Liver (tissue), 9 donors: Measurements from ENCODE around the gene RAB43. TPM values are rescaled to one million over a fixed set of nuclear protein-coding genes. Genes with fewer than 3 reads are reported as not detected.

Experiments used
- DNase-seq: peaks from one replicate; pipeline ENCODE4 v3.0.0-alpha.2; 2017; ENCODE audit warnings: low spot score
- H3K27ac ChIP-seq, 2 donors: one replicate each; pipeline ENCODE4 v1.7.0; 2013; ENCODE audit warnings: inconsistent platforms in 2 of 2, low read length in 2 of 2, control low read depth in 1 of 2, low read depth in 1 of 2, mild to moderate bottlenecking in 1 of 2
- H3K27me3 ChIP-seq, 4 donors: one replicate each; pipeline versions ENCODE4 v1.6.1 to v1.7.0; 2013; ENCODE audit warnings: low read length in 3 of 4, inconsistent platforms in 1 of 4, mild to moderate bottlenecking in 1 of 4, moderate library complexity in 1 of 4; ENCODE audit not compliant: control insufficient read depth in 4 of 4, insufficient read depth in 4 of 4
- H3K36me3 ChIP-seq, 4 donors: one replicate each; pipeline versions ENCODE4 v1.6.1 to v1.7.0; 2013; ENCODE audit warnings: low read length in 3 of 4, mild to moderate bottlenecking in 3 of 4, low read depth in 1 of 4, moderate library complexity in 1 of 4; ENCODE audit not compliant: control insufficient read depth in 4 of 4, insufficient read depth in 3 of 4
- H3K4me1 ChIP-seq, 4 donors: one replicate each; pipeline versions ENCODE4 v1.6.1 to v1.7.0; 2013; ENCODE audit warnings: low read length in 3 of 4, mild to moderate bottlenecking in 3 of 4, moderate library complexity in 1 of 4; ENCODE audit not compliant: control insufficient read depth in 4 of 4, insufficient read depth in 4 of 4
- H3K4me3 ChIP-seq, 3 donors: one replicate each; pipeline versions ENCODE4 v1.6.1 to v1.7.0; 2013; ENCODE audit warnings: low read length in 3 of 3, control low read depth in 1 of 3, low read depth in 1 of 3, mild to moderate bottlenecking in 1 of 3
- H3K9ac ChIP-seq, 2 donors: one replicate each; pipeline ENCODE4 v1.7.0; 2013; ENCODE audit warnings: low read length in 2 of 2, mild to moderate bottlenecking in 2 of 2, moderate library complexity in 2 of 2, control low read depth in 1 of 2, low read depth in 1 of 2
- H3K9me3 ChIP-seq, 4 donors: one replicate each; pipeline versions ENCODE4 v1.6.1 to v1.7.0; 2013; ENCODE audit warnings: low read length in 3 of 4; ENCODE audit not compliant: control insufficient read depth in 4 of 4
- EGR1 ChIP-seq, 2 donors: IDR thresholded peaks; 2 replicates each; pipeline ENCODE4 v1.6.1; 2016 to 2018; ENCODE audit warnings: antibody characterized with exemption in 2 of 2, low read depth in 2 of 2
- FOXA1 ChIP-seq: IDR thresholded peaks from 2 replicates; pipeline ENCODE4 v1.6.1; 2016; ENCODE audit warnings: antibody characterized with exemption
- FOXA2 ChIP-seq: IDR thresholded peaks from 2 replicates; pipeline ENCODE4 v1.6.1; 2016; ENCODE audit warnings: antibody characterized with exemption
- GABPA ChIP-seq, 2 donors: IDR thresholded peaks in 1 of 2; conservative IDR thresholded peaks in 1 of 2; 2 replicates each; pipeline ENCODE4 v1.6.1; 2016; ENCODE audit warnings: antibody characterized with exemption in 2 of 2, mild to moderate bottlenecking in 1 of 2, moderate library complexity in 1 of 2
- HNF4A ChIP-seq, 2 donors: conservative IDR thresholded peaks; 2 replicates each; pipeline ENCODE4 v1.6.1; 2016; ENCODE audit warnings: antibody characterized with exemption in 2 of 2, mild to moderate bottlenecking in 2 of 2
- HNF4G ChIP-seq: IDR thresholded peaks from 2 replicates; pipeline ENCODE4 v1.6.1; 2016; ENCODE audit warnings: antibody characterized with exemption
- JUND ChIP-seq, 2 donors: IDR thresholded peaks; 2 replicates each; pipeline ENCODE4 v1.6.1; 2016; ENCODE audit warnings: antibody characterized with exemption in 2 of 2
- NR2F2 ChIP-seq: IDR thresholded peaks from 2 replicates; pipeline ENCODE4 v1.6.1; 2016; ENCODE audit warnings: antibody characterized with exemption
- RAD21 ChIP-seq, 2 donors: IDR thresholded peaks; 2 replicates each; pipeline ENCODE4 v1.6.1; 2016; ENCODE audit warnings: antibody characterized with exemption in 2 of 2, mild to moderate bottlenecking in 2 of 2
- RXRA ChIP-seq, 2 donors: IDR thresholded peaks; 2 replicates each; pipeline ENCODE4 v1.6.1; 2017 to 2018; ENCODE audit warnings: antibody characterized with exemption in 2 of 2, mild to moderate bottlenecking in 1 of 2
- SP1 ChIP-seq: IDR thresholded peaks from 2 replicates; pipeline ENCODE4 v1.6.1; 2018; ENCODE audit warnings: antibody characterized with exemption, mild to moderate bottlenecking
- TAF1 ChIP-seq: conservative IDR thresholded peaks from 2 replicates; pipeline ENCODE4 v1.6.1; 2016; ENCODE audit warnings: antibody characterized with exemption, mild to moderate bottlenecking
- YY1 ChIP-seq: IDR thresholded peaks from 2 replicates; pipeline ENCODE4 v1.6.1; 2016; ENCODE audit warnings: antibody characterized with exemption, mild to moderate bottlenecking
- WGBS: extraction: QIAGEN DNeasy Blood & Tissue Kit; methylation state at CpG from one replicate; pipeline ENCODE4 v1.1.7; 2013; 5-methylcytosine and 5-hydroxymethylcytosine counted together
- polyA plus RNA-seq, 2 donors: library from polyadenylated mRNA; stranded (reverse) in 1 of 2; unstranded in 1 of 2; fragments of 200-250 nt in 1 of 2; fragments of >200 nt in 1 of 2; fragmentation: Nextera tagmentation in 1 of 2; extraction: Ambion mirVana in 1 of 2; gene quantifications; one replicate each; pipeline versions ENCODE4 v1.2.1 to v1.2.3, GENCODE V29; 2013 to 2015
- total RNA-seq, 2 donors: library from RNA; depleted of rRNA; stranded (reverse); fragments of >200 nt; gene quantifications; one replicate each; pipeline ENCODE4 v1.2.3, GENCODE V29; 2014
- TF ChIP-seq, protein P1 (sequence below): IDR thresholded peaks from 2 replicates; pipeline ENCODE4 v1.6.1; 2016; ENCODE audit warnings: antibody characterized with exemption, mild to moderate bottlenecking
- TF ChIP-seq, protein P2 (sequence below): fragments of 150-350 bp; IDR thresholded peaks from 2 replicates; pipeline ENCODE4 v1.5.1; 2017; ENCODE audit warnings: improper control_type of control experiment, low read depth, low read length; ENCODE audit not compliant: missing input control
- TF ChIP-seq, protein P3 (sequence below): IDR thresholded peaks from 2 replicates; pipeline ENCODE4 v1.6.1; 2016; ENCODE audit warnings: antibody characterized with exemption
- TF ChIP-seq, protein P4 (sequence below): IDR thresholded peaks from 2 replicates; pipeline ENCODE4 v1.6.1; 2016; ENCODE audit warnings: antibody characterized with exemption
- TF ChIP-seq, protein P5 (sequence below): IDR thresholded peaks from 2 replicates; pipeline ENCODE4 v1.6.1; 2016; ENCODE audit warnings: antibody characterized with exemption
- donor health status: healthy.
- donor health status: healthy.
- donor health status: healthy.
- donor health status: healthy.
- donor health status: healthy.

The RAB43 gene
- total and polyA plus RNA-seq, 4 donors = 13.4 to 58.1 (median 26.5) TPM

DNA sequence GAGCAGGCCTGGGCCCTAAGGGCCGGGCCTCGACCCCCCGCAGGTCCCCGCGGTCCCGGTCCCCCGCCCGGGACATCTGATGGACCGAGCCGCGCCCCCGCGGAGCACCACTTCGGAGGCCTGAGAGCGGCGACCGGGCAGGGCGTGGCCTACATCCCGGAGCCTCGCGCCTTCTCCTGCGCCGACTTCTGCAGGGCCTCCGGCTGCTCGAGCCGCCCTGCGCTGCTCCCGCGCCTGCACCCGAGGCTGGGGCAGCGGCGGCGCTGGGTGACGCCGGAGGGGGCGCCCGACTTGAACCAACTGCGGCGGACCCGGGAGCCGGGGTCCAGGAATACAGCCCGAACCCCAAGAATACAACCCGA, 75.9 kb downstream of the RAB43 start:
- DNase-seq = no peak
- peak overlapping the region in 1 of 3 donors; percentile 37 for H3K4me3 ChIP-seq
- H3K27ac ChIP-seq = no peak overlapping the region
- no peaks in the 10 kb centered on the region for H3K9me3 ChIP-seq
- TF ChIP-seq, protein P1, sequence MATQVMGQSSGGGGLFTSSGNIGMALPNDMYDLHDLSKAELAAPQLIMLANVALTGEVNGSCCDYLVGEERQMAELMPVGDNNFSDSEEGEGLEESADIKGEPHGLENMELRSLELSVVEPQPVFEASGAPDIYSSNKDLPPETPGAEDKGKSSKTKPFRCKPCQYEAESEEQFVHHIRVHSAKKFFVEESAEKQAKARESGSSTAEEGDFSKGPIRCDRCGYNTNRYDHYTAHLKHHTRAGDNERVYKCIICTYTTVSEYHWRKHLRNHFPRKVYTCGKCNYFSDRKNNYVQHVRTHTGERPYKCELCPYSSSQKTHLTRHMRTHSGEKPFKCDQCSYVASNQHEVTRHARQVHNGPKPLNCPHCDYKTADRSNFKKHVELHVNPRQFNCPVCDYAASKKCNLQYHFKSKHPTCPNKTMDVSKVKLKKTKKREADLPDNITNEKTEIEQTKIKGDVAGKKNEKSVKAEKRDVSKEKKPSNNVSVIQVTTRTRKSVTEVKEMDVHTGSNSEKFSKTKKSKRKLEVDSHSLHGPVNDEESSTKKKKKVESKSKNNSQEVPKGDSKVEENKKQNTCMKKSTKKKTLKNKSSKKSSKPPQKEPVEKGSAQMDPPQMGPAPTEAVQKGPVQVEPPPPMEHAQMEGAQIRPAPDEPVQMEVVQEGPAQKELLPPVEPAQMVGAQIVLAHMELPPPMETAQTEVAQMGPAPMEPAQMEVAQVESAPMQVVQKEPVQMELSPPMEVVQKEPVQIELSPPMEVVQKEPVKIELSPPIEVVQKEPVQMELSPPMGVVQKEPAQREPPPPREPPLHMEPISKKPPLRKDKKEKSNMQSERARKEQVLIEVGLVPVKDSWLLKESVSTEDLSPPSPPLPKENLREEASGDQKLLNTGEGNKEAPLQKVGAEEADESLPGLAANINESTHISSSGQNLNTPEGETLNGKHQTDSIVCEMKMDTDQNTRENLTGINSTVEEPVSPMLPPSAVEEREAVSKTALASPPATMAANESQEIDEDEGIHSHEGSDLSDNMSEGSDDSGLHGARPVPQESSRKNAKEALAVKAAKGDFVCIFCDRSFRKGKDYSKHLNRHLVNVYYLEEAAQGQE = no peak
- no peak for TF ChIP-seq FOXA2
- no peak for TF ChIP-seq GABPA (IDR thresholded peaks at IDR 0.05 in 1 of 2, conservative IDR thresholded peaks at IDR 0.05 in 1 of 2)
- no peak for TF ChIP-seq HNF4A (conservative IDR thresholded peaks at IDR 0.05)
- no peak for TF ChIP-seq HNF4G
- no peak for TF ChIP-seq TAF1
- TF ChIP-seq, protein P2, sequence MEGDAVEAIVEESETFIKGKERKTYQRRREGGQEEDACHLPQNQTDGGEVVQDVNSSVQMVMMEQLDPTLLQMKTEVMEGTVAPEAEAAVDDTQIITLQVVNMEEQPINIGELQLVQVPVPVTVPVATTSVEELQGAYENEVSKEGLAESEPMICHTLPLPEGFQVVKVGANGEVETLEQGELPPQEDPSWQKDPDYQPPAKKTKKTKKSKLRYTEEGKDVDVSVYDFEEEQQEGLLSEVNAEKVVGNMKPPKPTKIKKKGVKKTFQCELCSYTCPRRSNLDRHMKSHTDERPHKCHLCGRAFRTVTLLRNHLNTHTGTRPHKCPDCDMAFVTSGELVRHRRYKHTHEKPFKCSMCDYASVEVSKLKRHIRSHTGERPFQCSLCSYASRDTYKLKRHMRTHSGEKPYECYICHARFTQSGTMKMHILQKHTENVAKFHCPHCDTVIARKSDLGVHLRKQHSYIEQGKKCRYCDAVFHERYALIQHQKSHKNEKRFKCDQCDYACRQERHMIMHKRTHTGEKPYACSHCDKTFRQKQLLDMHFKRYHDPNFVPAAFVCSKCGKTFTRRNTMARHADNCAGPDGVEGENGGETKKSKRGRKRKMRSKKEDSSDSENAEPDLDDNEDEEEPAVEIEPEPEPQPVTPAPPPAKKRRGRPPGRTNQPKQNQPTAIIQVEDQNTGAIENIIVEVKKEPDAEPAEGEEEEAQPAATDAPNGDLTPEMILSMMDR = no peak
- TF ChIP-seq EGR1 (IDR thresholded peaks at IDR 0.05; ENCODE audit: low read depth in 2 of 2) = no peak
- TF ChIP-seq JUND (IDR thresholded peaks at IDR 0.05) = no peak
- TF ChIP-seq FOXA1 = no peak
- TF ChIP-seq YY1 = no peak
- TF ChIP-seq, protein P3, sequence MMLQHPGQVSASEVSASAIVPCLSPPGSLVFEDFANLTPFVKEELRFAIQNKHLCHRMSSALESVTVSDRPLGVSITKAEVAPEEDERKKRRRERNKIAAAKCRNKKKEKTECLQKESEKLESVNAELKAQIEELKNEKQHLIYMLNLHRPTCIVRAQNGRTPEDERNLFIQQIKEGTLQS = no peak
- no peak for TF ChIP-seq SP1
- peaks cover 0 to 6% (median 4%) of the 10 kb centered on the region in 4 donors for H3K4me1 ChIP-seq
- H3K36me3 ChIP-seq = no peaks in the 10 kb centered on the region
- H3K9ac ChIP-seq = no peak overlapping the region
- H3K27me3 ChIP-seq = no peaks in the 10 kb centered on the region
- WGBS = 11% methylated on average over 43 of the region's 43 CpGs

DNA sequence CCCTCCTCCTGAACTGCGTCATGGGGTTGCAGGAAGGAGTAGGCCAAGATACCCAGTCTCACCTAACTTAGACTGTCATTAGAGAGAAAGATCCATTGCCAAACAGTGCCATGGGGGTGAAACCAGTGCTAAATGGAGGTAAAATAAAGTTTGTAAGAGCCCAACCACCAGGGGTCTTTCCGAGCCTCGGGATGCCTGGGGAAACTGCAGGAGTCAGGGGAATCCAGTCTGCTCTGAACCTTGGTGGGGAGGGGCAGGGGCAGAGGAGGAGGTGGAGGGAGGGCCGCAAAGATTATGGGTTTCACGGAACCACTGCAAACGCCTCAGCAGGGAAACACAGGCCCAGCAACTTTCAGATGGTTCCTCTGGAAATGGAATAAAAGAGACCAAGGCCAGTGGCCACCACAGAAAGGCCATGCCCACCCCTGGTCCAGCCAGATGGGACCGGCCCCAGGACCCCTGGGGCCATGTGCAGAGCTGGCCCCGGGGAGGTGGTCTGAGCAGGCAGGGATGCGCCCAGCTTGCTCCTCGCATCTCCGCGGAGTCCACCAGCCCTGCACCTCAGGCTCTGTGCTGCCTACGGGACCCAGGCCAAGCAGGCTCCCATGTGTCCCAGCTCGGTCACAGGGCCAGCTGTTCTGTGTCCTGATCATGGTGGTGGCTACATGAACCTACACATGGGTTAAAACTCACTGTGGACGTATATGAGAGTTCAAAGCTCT, 80.9 kb downstream of the RAB43 start:
- no peak overlapping the region for H3K9ac ChIP-seq
- H3K4me1 ChIP-seq = peaks cover 0 to 3% (median 2%) of the 10 kb centered on the region in 4 donors
- TF ChIP-seq HNF4A (conservative IDR thresholded peaks at IDR 0.05) (no peak), EGR1 (IDR thresholded peaks at IDR 0.05; ENCODE audit: low read depth in 2 of 2) (no peak), GABPA (IDR thresholded peaks at IDR 0.05 in 1 of 2, conservative IDR thresholded peaks at IDR 0.05 in 1 of 2) (no peak), NR2F2 (no peak), RXRA (IDR thresholded peaks at IDR 0.05) (no peak), RAD21 (IDR thresholded peaks at IDR 0.05) (no peak), HNF4G (no peak)
- TF ChIP-seq, protein P1 = no peak
- TF ChIP-seq, protein P4, sequence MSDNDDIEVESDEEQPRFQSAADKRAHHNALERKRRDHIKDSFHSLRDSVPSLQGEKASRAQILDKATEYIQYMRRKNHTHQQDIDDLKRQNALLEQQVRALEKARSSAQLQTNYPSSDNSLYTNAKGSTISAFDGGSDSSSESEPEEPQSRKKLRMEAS = no peak
- TF ChIP-seq, protein P5, sequence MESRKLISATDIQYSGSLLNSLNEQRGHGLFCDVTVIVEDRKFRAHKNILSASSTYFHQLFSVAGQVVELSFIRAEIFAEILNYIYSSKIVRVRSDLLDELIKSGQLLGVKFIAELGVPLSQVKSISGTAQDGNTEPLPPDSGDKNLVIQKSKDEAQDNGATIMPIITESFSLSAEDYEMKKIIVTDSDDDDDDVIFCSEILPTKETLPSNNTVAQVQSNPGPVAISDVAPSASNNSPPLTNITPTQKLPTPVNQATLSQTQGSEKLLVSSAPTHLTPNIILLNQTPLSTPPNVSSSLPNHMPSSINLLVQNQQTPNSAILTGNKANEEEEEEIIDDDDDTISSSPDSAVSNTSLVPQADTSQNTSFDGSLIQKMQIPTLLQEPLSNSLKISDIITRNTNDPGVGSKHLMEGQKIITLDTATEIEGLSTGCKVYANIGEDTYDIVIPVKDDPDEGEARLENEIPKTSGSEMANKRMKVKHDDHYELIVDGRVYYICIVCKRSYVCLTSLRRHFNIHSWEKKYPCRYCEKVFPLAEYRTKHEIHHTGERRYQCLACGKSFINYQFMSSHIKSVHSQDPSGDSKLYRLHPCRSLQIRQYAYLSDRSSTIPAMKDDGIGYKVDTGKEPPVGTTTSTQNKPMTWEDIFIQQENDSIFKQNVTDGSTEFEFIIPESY = no peak
- no peaks in the 10 kb centered on the region for H3K36me3 ChIP-seq
- no peaks in the 10 kb centered on the region for H3K9me3 ChIP-seq
- DNase-seq = no peak
- 94% methylated on average over 15 of the region's 15 CpGs for WGBS
- H3K27me3 ChIP-seq = no peaks in the 10 kb centered on the region
- H3K27ac ChIP-seq = no peak overlapping the region
- H3K4me3 ChIP-seq = no peak overlapping the region
